ENCODE results near the gene CCNQ.

- TF ChIP-seq CTCF (IDR thresholded peaks at IDR 0.05) (no peak), POLR2A (IDR thresholded peaks at IDR 0.05) (no peak)
These were observed 26.5 kb upstream of the CCNQ start for GRCh38 chrX:153625271-153626024.
